HepG2 (cell line): ENCODE data around the gene IL6ST. TPM values are rescaled to one million over a fixed set of nuclear protein-coding genes. Genes with fewer than 3 reads are reported as not detected.

Experiments
- ATAC-seq: fragments of 200-7000 bp; cut with Tn5 transposase; 3 replicates; pipeline ENCODE4 v1.9.1; 2020; ENCODE audit warnings: mild to moderate bottlenecking, moderate library complexity
- BruUV-seq: library from RNA; stranded (reverse); fragments of 400-500 nt; replicated peaks from 2 replicates; lab custom pipeline; 2021; lab: Mats Ljungman, UMichigan
- CTCF ChIA-PET: fragments of 300-600 bp; formaldehyde crosslinking; extraction: SDS; loops from one replicate; lab custom pipeline; 2021; ENCODE audit warnings: low total read pairs, inconsistent platforms, low intra/inter-chr PET ratio; lab: Yijun Ruan, JAX
- POLR2A ChIA-PET: fragments of 350-600 bp; sonication (Branson Sonifier 250); formaldehyde crosslinking; loops from one replicate; lab custom pipeline; 2020; ENCODE audit warnings: antibody characterized with exemption, inconsistent platforms; lab: Yijun Ruan, JAX
- DNase-seq: peaks from one replicate; pipeline ENCODE4 v3.0.0-alpha.2; 2015; ENCODE audit warnings: low spot score
- FAIRE-seq: peaks from 3 replicates; lab custom pipeline; 2011; peaks lifted over from hg19 to GRCh38; lab: Jason Lieb, UNC
- H2AFZ ChIP-seq: one replicate; pipeline ENCODE4 v1.6.1; 2011; ENCODE audit warnings: low read length, inconsistent platforms
- H3K27ac ChIP-seq: fragments of 300-600 bp; 3 replicates; pipeline ENCODE4 v1.8.0; 2011; ENCODE audit warnings: mixed run types, mild to moderate bottlenecking, mixed read lengths, low read length, inconsistent platforms; ENCODE audit not compliant: insufficient read depth; ENCODE audit errors: extremely low read length
- H3K27me3 ChIP-seq, 2 experiments: fragments of 200-600 bp in 1 of 2; 2 replicates in 1 of 2; 3 replicates in 1 of 2; pipeline versions ENCODE4 v1.6.0 to v1.8.0; 2011; ENCODE audit warnings: low read length in 2 of 2, mild to moderate bottlenecking in 2 of 2, moderate library complexity in 2 of 2, inconsistent platforms in 1 of 2; ENCODE audit not compliant: insufficient read depth in 2 of 2, control insufficient read depth in 1 of 2
- H3K36me3 ChIP-seq, 2 experiments: fragments of 200-600 bp in 1 of 2; replicated peaks in 1 of 2; 2 replicates in 1 of 2; 3 replicates in 1 of 2; pipeline versions ENCODE4 v1.5.1 to v1.8.0; 2011; ENCODE audit warnings: low read length in 2 of 2, inconsistent platforms in 1 of 2; ENCODE audit not compliant: insufficient read depth in 2 of 2, control insufficient read depth in 1 of 2
- H3K4me1 ChIP-seq: 2 replicates; pipeline ENCODE4 v1.5.1; 2012; ENCODE audit warnings: low read length, inconsistent platforms; ENCODE audit not compliant: insufficient read depth
- H3K4me2 ChIP-seq: 2 replicates; pipeline ENCODE4 v1.6.0; 2011; ENCODE audit warnings: low read depth, low read length, inconsistent platforms
- H3K4me3 ChIP-seq, 3 experiments: fragments of 200-600 bp in 1 of 3; sonication (generic), shearing (Covaris generic) in 1 of 3; replicated peaks in 1 of 3; 2 replicates each; pipeline ENCODE4 v1.5.1; 2011 to 2016; ENCODE audit warnings: low read length in 3 of 3, inconsistent platforms in 2 of 3, low read depth in 2 of 3, mild to moderate bottlenecking in 2 of 3, control low read depth in 1 of 3, mixed read lengths in 1 of 3; ENCODE audit not compliant: insufficient read depth in 1 of 3
- H3K79me2 ChIP-seq: one replicate; pipeline ENCODE4 v1.6.1; 2011; ENCODE audit warnings: low read length, inconsistent platforms; ENCODE audit not compliant: insufficient read depth
- H3K9ac ChIP-seq: 2 replicates; pipeline ENCODE4 v1.6.0; 2011; ENCODE audit warnings: mild to moderate bottlenecking, low read depth, low read length, inconsistent platforms; ENCODE audit not compliant: insufficient read depth
- H3K9me3 ChIP-seq: 2 replicates; pipeline ENCODE4 v1.5.1; 2012; ENCODE audit warnings: mild to moderate bottlenecking, low read length
- H4K20me1 ChIP-seq: 2 replicates; pipeline ENCODE4 v1.6.0; 2011; ENCODE audit warnings: inconsistent platforms, mild to moderate bottlenecking, low read length, moderate library complexity; ENCODE audit not compliant: insufficient read depth
- ARID2 ChIP-seq: sonication (generic); formaldehyde crosslinking; IDR thresholded peaks from 2 replicates; pipeline ENCODE4 v1.8.1; 2022; ENCODE audit warnings: mild to moderate bottlenecking, missing genetic modification reagents, borderline replicate concordance
- CEBPB ChIP-seq: IDR thresholded peaks from 2 replicates; pipeline ENCODE4 v1.6.1; 2011; ENCODE audit warnings: low read depth, low read length, improper control_type of control experiment, borderline replicate concordance
- IKZF4 ChIP-seq: sonication (generic); formaldehyde crosslinking; IDR thresholded peaks from 2 replicates; pipeline ENCODE4 v1.5.1; 2020; ENCODE audit warnings: borderline replicate concordance, mild to moderate bottlenecking, low read depth, missing genetic modification reagents; ENCODE audit errors: not compliant biosample characterization
- PCBP1 ChIP-seq: fragments of 200-400 bp; formaldehyde crosslinking; IDR thresholded peaks from 2 replicates; pipeline ENCODE4 v1.6.1; 2017; ENCODE audit warnings: mild to moderate bottlenecking, low read depth, low read length, borderline replicate concordance
- PCBP2 ChIP-seq: fragments of 200-400 bp; formaldehyde crosslinking; optimal IDR thresholded peaks from 2 replicates; pipeline ENCODE3; 2018; ENCODE audit warnings: low read length, low read depth; ENCODE audit not compliant: poor library complexity, severe bottlenecking
- RBM22 ChIP-seq: fragments of 200-400 bp; formaldehyde crosslinking; optimal IDR thresholded peaks from 2 replicates; pipeline ENCODE3; 2017; ENCODE audit warnings: mild to moderate bottlenecking, low read length, moderate library complexity
- ZFX ChIP-seq: sonication (generic); formaldehyde crosslinking; IDR thresholded peaks from 2 replicates; pipeline ENCODE4 v1.4.0; 2020; ENCODE audit warnings: mild to moderate bottlenecking, low read depth, missing genetic modification reagents, moderate library complexity
- ZNF616 ChIP-seq: sonication (generic); formaldehyde crosslinking; IDR thresholded peaks from 2 replicates; pipeline ENCODE4 v1.5.0; 2020; ENCODE audit warnings: low read depth, mild to moderate bottlenecking, missing genetic modification reagents
- ZNF780A ChIP-seq: sonication (generic); formaldehyde crosslinking; IDR thresholded peaks from 2 replicates; pipeline ENCODE4 v1.8.0; 2022; ENCODE audit warnings: mild to moderate bottlenecking, missing genetic modification reagents, moderate library complexity
- WGBS: methylation state at CpG from one replicate; pipeline ENCODE4 v1.1.6; 2017; ENCODE audit warnings: low lambda C conversion rate; 5-methylcytosine and 5-hydroxymethylcytosine counted together
- in situ Hi-C: cut with HindIII; loops from 2 replicates; pipeline ENCODE4 v1.10.0; 2017; ENCODE audit warnings: low pct_unique_long_range_greater_than_20kb; ENCODE audit not compliant: extremely low pct_ligation_motif_present
- intact Hi-C: fragments of 100-400 bp; cut with micrococcal nuclease; formaldehyde crosslinking; loops from one replicate; pipeline ENCODE4 v1.10.0; 2022; ENCODE audit not compliant: unreplicated experiment
- polyA plus RNA-seq, 8 experiments: library from polyadenylated mRNA; depleted of rRNA in 3 of 8; stranded (reverse) in 7 of 8; unstranded in 1 of 8; fragments of >200 nt; fragmentation: Illumina TruSeq in 4 of 8; extraction: Trizol in 4 of 8; gene quantifications; 2 replicates each; pipeline versions ENCODE4 v1.2.1 to v1.2.3, GENCODE V29; 2011 to 2016; ENCODE audit warnings: low read depth in 4 of 8, missing spikeins in 1 of 8, mixed read lengths in 1 of 8; ENCODE audit not compliant: insufficient read depth in 1 of 8
- total RNA-seq, 5 experiments: library from RNA; depleted of rRNA; stranded (reverse); fragments of >200 nt; fragmentation: Illumina TruSeq; extraction: Trizol; gene quantifications; 2 replicates each; pipeline ENCODE4 v1.2.3, GENCODE V29; 2016; ENCODE audit warnings: low read depth in 1 of 5
- TF ChIP-seq, protein P1 (sequence below): sonication (generic); formaldehyde crosslinking; IDR thresholded peaks from 2 replicates; pipeline ENCODE4 v1.4.0; 2020; ENCODE audit warnings: missing genetic modification reagents, borderline replicate concordance
- TF ChIP-seq, protein P2 (sequence below): sonication (generic); formaldehyde crosslinking; IDR thresholded peaks from 2 replicates; pipeline ENCODE4 v1.5.0; 2020; ENCODE audit warnings: mild to moderate bottlenecking, missing genetic modification reagents

Gene IL6ST
- total and polyA plus RNA-seq, 2 of the 13 experiments (the other 11 are each of a cell fraction or from before 2014, with no cell fraction given) = 66.6 to 166 TPM

DNA sequence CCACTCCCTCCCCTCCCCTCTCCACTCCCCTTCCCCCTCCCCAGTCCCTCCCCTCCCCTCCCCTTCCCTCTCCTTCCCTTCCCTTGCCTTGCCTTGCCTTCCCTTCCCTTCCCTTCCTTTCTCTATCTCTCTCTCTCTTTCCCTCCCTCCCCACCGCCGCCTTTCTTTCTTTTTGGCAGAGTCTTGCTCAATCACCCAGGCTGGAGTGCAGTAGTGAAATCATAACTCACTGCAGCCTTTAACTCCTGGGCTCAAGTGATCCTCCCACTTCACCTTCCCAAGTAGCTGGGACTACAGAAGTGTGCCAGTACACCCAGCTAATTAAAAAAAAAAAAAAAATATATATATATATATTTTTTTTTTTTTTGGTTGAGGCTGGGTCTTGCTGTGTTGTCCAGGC is 98.1 kb downstream of the IL6ST start:
- no peaks in the 10 kb centered on the region for H3K36me3 ChIP-seq
- H3K4me2 ChIP-seq = peak overlapping the region; percentile 94
- 9% methylated on average over 2 of the region's 2 CpGs for WGBS
- no peaks in the 10 kb centered on the region for H3K79me2 ChIP-seq
- no TSS peak for BruUV-seq
- TF ChIP-seq CEBPB (peak; percentile 34; the same call in 1 of the 2 replicates), ZNF616 (CRISPR knock-in tag) (no peak), PCBP1 (0 out of 2 replicates have a peak, but pooled peaks have one; percentile 18), ARID2 (no peak), IKZF4 (no peak)
- TF ChIP-seq, all 625 proteins: peak for 2
- FAIRE-seq (no peak), ATAC-seq (no peak), DNase-seq (no peak)
- no peaks in the 10 kb centered on the region for H4K20me1 ChIP-seq
- no peaks in the 10 kb centered on the region for H3K9me3 ChIP-seq
- intact Hi-C loops = no loop called here
- H3K27ac ChIP-seq = no peak overlapping the region
- peaks cover 12% of the 10 kb centered on the region for H3K4me1 ChIP-seq
- POLR2A ChIA-PET = no interaction called here
- H3K27me3 ChIP-seq = no peaks in the 10 kb centered on the region; a peak in 1 of 5 replicates
- no peak overlapping the region for H2AFZ ChIP-seq
- H3K4me3 ChIP-seq = no peak overlapping the region; a peak in 1 of 6 replicates
- CTCF ChIA-PET = no interaction called here
- H3K9ac ChIP-seq = no peak overlapping the region
- in situ Hi-C loops = no loop called here

DNA sequence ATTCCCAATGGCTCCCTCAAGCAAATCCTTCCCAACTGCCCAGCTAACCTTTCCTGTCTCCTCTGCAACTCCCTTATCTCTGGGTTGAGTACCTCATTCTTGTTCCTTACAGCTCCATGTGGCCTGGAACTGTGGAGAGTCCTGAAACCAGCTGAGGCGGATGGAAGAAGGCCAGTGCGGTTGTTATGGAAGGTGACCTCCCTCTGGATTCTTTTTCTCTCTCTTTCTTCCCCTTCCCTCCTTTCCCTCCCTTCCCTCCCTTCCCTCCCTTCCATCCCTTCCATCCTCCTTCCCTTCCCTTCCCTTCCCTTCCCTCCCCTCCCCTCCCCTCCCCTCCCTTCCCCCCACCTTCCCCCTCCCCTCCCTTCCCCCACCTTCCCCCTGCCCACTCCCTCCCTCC is 98.5 kb downstream of the IL6ST start:
- 88% methylated on average over 2 of the region's 2 CpGs for WGBS
- H3K27me3 ChIP-seq = no peaks in the 10 kb centered on the region; a peak in 1 of 5 replicates
- no peak for ATAC-seq
- intact Hi-C loops = no loop called here
- no peaks in the 10 kb centered on the region for H3K79me2 ChIP-seq
- H3K36me3 ChIP-seq = no peaks in the 10 kb centered on the region
- H3K9ac ChIP-seq = no peak overlapping the region
- no TSS peak for BruUV-seq
- no peak overlapping the region for H3K27ac ChIP-seq
- H3K4me3 ChIP-seq = no peak overlapping the region
- no peaks in the 10 kb centered on the region for H3K9me3 ChIP-seq
- CTCF ChIA-PET = no interaction called here
- peaks cover 12% of the 10 kb centered on the region for H3K4me1 ChIP-seq
- in situ Hi-C loops = no loop called here
- no peak for DNase-seq
- H4K20me1 ChIP-seq = no peaks in the 10 kb centered on the region
- H3K4me2 ChIP-seq = no peak overlapping the region
- no peak overlapping the region for H2AFZ ChIP-seq
- POLR2A ChIA-PET = no interaction called here
- FAIRE-seq = no peak
- no peak for TF ChIP-seq RBM22
- TF ChIP-seq, protein P1, sequence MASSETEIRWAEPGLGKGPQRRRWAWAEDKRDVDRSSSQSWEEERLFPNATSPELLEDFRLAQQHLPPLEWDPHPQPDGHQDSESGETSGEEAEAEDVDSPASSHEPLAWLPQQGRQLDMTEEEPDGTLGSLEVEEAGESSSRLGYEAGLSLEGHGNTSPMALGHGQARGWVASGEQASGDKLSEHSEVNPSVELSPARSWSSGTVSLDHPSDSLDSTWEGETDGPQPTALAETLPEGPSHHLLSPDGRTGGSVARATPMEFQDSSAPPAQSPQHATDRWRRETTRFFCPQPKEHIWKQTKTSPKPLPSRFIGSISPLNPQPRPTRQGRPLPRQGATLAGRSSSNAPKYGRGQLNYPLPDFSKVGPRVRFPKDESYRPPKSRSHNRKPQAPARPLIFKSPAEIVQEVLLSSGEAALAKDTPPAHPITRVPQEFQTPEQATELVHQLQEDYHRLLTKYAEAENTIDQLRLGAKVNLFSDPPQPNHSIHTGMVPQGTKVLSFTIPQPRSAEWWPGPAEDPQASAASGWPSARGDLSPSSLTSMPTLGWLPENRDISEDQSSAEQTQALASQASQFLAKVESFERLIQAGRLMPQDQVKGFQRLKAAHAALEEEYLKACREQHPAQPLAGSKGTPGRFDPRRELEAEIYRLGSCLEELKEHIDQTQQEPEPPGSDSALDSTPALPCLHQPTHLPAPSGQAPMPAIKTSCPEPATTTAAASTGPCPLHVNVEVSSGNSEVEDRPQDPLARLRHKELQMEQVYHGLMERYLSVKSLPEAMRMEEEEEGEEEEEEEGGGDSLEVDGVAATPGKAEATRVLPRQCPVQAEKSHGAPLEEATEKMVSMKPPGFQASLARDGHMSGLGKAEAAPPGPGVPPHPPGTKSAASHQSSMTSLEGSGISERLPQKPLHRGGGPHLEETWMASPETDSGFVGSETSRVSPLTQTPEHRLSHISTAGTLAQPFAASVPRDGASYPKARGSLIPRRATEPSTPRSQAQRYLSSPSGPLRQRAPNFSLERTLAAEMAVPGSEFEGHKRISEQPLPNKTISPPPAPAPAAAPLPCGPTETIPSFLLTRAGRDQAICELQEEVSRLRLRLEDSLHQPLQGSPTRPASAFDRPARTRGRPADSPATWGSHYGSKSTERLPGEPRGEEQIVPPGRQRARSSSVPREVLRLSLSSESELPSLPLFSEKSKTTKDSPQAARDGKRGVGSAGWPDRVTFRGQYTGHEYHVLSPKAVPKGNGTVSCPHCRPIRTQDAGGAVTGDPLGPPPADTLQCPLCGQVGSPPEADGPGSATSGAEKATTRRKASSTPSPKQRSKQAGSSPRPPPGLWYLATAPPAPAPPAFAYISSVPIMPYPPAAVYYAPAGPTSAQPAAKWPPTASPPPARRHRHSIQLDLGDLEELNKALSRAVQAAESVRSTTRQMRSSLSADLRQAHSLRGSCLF (CRISPR knock-in tag) = no peak
- no peak for TF ChIP-seq ZFX (CRISPR knock-in tag)
- TF ChIP-seq PCBP1 = peak; percentile 95; the same call in 1 of the 2 replicates
- TF ChIP-seq, protein P2, sequence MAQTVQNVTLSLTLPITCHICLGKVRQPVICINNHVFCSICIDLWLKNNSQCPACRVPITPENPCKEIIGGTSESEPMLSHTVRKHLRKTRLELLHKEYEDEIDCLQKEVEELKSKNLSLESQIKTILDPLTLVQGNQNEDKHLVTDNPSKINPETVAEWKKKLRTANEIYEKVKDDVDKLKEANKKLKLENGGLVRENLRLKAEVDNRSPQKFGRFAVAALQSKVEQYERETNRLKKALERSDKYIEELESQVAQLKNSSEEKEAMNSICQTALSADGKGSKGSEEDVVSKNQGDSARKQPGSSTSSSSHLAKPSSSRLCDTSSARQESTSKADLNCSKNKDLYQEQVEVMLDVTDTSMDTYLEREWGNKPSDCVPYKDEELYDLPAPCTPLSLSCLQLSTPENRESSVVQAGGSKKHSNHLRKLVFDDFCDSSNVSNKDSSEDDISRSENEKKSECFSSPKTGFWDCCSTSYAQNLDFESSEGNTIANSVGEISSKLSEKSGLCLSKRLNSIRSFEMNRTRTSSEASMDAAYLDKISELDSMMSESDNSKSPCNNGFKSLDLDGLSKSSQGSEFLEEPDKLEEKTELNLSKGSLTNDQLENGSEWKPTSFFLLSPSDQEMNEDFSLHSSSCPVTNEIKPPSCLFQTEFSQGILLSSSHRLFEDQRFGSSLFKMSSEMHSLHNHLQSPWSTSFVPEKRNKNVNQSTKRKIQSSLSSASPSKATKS (CRISPR knock-in tag) = no peak
- TF ChIP-seq ZNF780A (CRISPR knock-in tag) = no peak
- TF ChIP-seq PCBP2 = peak; percentile 94
